ENCODE data around the gene ADAMTSL3.

DNA sequence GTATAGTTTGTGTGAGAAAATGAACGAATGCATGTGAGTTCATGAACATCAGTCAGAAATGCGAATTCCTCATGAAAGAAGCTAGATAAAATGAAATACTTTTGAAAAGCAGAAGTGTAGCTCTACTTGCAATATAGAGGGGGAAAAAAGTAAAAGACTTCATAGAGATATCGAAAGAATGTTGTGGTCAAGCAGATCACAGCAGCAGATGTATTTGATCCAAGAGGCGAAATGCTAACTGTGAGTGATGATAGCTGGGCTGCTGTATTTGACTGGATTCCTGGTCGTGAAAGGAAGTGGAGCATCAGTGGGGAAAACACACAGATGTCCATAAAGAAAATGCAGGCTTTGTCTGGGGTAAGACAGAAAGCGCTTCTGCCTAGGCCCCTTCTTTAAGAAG is 112.4 kb downstream of the ADAMTSL3 start:
- TF ChIP-seq, protein P1, sequence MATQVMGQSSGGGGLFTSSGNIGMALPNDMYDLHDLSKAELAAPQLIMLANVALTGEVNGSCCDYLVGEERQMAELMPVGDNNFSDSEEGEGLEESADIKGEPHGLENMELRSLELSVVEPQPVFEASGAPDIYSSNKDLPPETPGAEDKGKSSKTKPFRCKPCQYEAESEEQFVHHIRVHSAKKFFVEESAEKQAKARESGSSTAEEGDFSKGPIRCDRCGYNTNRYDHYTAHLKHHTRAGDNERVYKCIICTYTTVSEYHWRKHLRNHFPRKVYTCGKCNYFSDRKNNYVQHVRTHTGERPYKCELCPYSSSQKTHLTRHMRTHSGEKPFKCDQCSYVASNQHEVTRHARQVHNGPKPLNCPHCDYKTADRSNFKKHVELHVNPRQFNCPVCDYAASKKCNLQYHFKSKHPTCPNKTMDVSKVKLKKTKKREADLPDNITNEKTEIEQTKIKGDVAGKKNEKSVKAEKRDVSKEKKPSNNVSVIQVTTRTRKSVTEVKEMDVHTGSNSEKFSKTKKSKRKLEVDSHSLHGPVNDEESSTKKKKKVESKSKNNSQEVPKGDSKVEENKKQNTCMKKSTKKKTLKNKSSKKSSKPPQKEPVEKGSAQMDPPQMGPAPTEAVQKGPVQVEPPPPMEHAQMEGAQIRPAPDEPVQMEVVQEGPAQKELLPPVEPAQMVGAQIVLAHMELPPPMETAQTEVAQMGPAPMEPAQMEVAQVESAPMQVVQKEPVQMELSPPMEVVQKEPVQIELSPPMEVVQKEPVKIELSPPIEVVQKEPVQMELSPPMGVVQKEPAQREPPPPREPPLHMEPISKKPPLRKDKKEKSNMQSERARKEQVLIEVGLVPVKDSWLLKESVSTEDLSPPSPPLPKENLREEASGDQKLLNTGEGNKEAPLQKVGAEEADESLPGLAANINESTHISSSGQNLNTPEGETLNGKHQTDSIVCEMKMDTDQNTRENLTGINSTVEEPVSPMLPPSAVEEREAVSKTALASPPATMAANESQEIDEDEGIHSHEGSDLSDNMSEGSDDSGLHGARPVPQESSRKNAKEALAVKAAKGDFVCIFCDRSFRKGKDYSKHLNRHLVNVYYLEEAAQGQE (IDR thresholded peaks at IDR 0.05; ENCODE audit: insufficient read depth in 1 of 2, low read depth in 2 of 2, low read length in 2 of 2), result no peak
- no peak for TF ChIP-seq SIN3A (IDR thresholded peaks at IDR 0.05; ENCODE audit: borderline replicate concordance, insufficient read depth, low read length)

All from PFSK-1 (cell line).